HG02571 (cell line): ENCODE data around the gene GTF2IRD1.
"Not testable (repeated sequence)": the region's sequence is repeated elsewhere in the genome, so short reads cannot be mapped to it uniquely, and the experiment has no call there.

Source experiments
- ATAC-seq: cut with Tn5 transposase; IDR thresholded peaks from one replicate; pipeline ENCODE4 v1.9.1; 2021; ENCODE audit warnings: mild to moderate bottlenecking, moderate library complexity; ENCODE audit not compliant: unreplicated experiment

The GTF2IRD1 gene

GRCh38 chr7:74507538-74508319 is 54.0 kb downstream of the GTF2IRD1 start:
- ATAC-seq: no peak

GRCh38 chr7:74509453-74509852 is 55.7 kb downstream of the GTF2IRD1 start:
- not testable (repeated sequence) for ATAC-seq

- ATAC-seq: no peak
Measured at GRCh38 chr7:74511345-74511744, 57.6 kb downstream of the GTF2IRD1 start.

GRCh38 chr7:74512762-74513161 is 59.1 kb downstream of the GTF2IRD1 start:
- no peak for ATAC-seq

- ATAC-seq: no peak
Measured at GRCh38 chr7:74514131-74514591, 60.5 kb downstream of the GTF2IRD1 start.

- ATAC-seq: no peak
Measured at GRCh38 chr7:74515276-74515675, 61.6 kb downstream of the GTF2IRD1 start.

GRCh38 chr7:74516214-74516613 is 62.5 kb downstream of the GTF2IRD1 start:
- ATAC-seq: no peak

- ATAC-seq: no peak
Measured at GRCh38 chr7:74518041-74518440, 64.3 kb downstream of the GTF2IRD1 start.

GRCh38 chr7:74518654-74519053 is 64.9 kb downstream of the GTF2IRD1 start:
- ATAC-seq: no peak

GRCh38 chr7:74519395-74519794 is 65.7 kb downstream of the GTF2IRD1 start:
- ATAC-seq: no peak

- no peak for ATAC-seq
Measured at GRCh38 chr7:74521855-74522254, 68.1 kb downstream of the GTF2IRD1 start.

GRCh38 chr7:74522281-74522905 is 68.7 kb downstream of the GTF2IRD1 start:
- no peak for ATAC-seq

- no peak for ATAC-seq
Measured at GRCh38 chr7:74523015-74523414, 69.3 kb downstream of the GTF2IRD1 start.

GRCh38 chr7:74525140-74525539 is 71.4 kb downstream of the GTF2IRD1 start:
- no peak for ATAC-seq

- ATAC-seq: no peak
Measured at GRCh38 chr7:74525881-74526280, 72.2 kb downstream of the GTF2IRD1 start.

- no peak for ATAC-seq
Measured at GRCh38 chr7:74526780-74527179, 73.1 kb downstream of the GTF2IRD1 start.

- no peak for ATAC-seq
Measured at GRCh38 chr7:74527842-74528241, 74.1 kb downstream of the GTF2IRD1 start.

- ATAC-seq: not testable (repeated sequence)
Measured at GRCh38 chr7:74528773-74529172, 75.1 kb downstream of the GTF2IRD1 start.

- no peak for ATAC-seq
Measured at GRCh38 chr7:74535951-74536356, 82.2 kb downstream of the GTF2IRD1 start.

GRCh38 chr7:74541937-74542336 is 88.2 kb downstream of the GTF2IRD1 start:
- ATAC-seq: not testable (repeated sequence)

- ATAC-seq: no peak
Measured at GRCh38 chr7:74542558-74543117, 88.9 kb downstream of the GTF2IRD1 start.
